Measurements from ENCODE around the gene FRMD4A. TPM values are rescaled to one million over a fixed set of nuclear protein-coding genes. Genes with fewer than 3 reads are reported as not detected.
"Not testable (repeated sequence)": the region's sequence is repeated elsewhere in the genome, so short reads cannot be mapped to it uniquely, and the experiment has no call there.

Gene FRMD4A
- total RNA-seq, 1 experiment from 2014 or later, result 60.8 TPM

GRCh38 chr10:14241196-14241595 lies 89.5 kb downstream of the FRMD4A start:
- DNase-seq (ENCODE audit: low read depth), result no peak

- DNase-seq (ENCODE audit: low read depth), result peak; percentile 44
Measured at GRCh38 chr10:14240253-14241189, 90.2 kb downstream of the FRMD4A start.

DNA sequence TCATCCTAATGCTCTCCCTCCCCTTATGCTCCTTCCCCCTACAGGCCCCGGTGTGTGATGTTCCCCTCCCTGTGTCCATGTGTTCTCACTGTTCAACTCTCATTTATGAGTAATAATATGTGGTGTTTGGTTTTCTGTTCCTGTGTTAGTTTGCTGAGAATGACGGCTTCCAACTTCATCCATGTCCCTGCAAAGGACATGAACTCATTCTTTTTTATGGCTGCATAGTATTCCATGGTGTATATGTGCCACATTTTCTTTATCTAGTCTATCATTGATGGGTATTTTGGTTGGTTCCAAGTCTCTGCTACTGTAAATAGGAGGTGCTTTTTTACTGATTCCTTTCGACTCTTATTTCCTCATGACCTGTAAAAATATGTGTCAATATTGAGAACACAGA lies 92.1 kb downstream of the FRMD4A start:
- DNase-seq (ENCODE audit: low read depth), result not testable (repeated sequence)

GRCh38 chr10:14236341-14236740 lies 94.4 kb downstream of the FRMD4A start:
- DNase-seq (ENCODE audit: low read depth), result no peak

- no peak for DNase-seq (ENCODE audit: low read depth)
Measured at GRCh38 chr10:14235566-14236195, 95.0 kb downstream of the FRMD4A start.

DNA sequence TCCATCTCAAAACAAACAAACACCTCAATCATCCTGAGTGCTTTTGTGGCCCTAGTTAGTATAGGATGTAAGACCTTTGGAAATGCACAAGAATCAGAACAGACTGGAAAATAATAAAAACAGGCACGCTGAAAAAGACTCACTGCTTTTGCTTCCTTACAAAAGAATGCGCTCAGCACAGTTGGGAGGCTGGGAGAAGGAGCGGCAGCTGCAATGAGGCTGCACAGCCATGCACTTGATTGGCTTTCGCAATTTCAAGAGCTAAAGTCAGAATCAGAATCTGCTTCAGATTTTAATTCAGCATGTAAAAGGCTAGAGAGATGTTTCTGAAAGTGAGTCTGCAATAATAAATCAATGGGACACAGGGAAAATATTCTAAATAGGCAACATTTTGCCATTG lies 97.2 kb downstream of the FRMD4A start:
- DNase-seq (ENCODE audit: low read depth), result no peak

DNA sequence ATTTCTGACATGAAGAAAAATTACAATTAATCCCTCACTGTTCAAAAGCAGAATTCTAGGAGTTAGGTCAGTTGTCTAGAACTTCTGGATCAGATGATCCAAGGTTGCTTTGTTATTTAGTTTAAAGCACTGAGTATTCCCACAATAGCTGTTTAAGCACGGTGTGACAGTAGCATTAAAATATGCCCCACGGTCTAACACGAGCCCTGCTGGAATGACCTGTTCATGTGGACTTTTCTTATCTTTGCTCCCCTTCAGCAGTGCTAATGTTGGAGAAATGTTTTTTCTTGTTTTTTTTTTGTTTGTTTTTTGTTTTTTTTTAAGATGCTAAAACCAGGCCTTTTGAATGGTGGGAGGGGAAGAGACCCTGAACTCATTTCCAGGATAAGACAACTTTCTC lies 101.9 kb downstream of the FRMD4A start:
- DNase-seq (ENCODE audit: low read depth), result not testable (repeated sequence)

- DNase-seq (ENCODE audit: low read depth), result no peak
Measured at GRCh38 chr10:14225379-14225778, 105.3 kb downstream of the FRMD4A start.

DNA sequence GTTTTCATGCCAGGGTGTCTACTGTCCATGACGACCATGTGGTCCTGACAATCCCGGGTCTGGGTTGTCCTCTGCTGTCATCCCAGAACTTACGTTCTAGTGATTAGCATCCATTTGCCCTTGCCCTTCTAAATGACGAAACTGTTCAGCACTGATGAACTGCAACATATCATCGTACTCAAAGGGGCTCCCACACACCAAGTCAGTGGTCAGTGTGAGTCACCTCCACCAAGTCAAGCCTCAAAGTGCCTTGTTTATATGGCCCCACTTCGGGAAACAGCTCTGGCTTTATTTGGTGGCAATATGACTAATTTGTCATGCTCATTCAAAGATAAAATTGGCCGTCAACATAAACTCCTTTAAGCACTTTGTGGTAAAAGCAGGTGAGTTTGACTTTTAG lies 110.7 kb downstream of the FRMD4A start:
- DNase-seq (ENCODE audit: low read depth), result peak; percentile 40

GRCh38 chr10:14219411-14219810 lies 111.3 kb downstream of the FRMD4A start:
- no peak for DNase-seq (ENCODE audit: low read depth)

DNA sequence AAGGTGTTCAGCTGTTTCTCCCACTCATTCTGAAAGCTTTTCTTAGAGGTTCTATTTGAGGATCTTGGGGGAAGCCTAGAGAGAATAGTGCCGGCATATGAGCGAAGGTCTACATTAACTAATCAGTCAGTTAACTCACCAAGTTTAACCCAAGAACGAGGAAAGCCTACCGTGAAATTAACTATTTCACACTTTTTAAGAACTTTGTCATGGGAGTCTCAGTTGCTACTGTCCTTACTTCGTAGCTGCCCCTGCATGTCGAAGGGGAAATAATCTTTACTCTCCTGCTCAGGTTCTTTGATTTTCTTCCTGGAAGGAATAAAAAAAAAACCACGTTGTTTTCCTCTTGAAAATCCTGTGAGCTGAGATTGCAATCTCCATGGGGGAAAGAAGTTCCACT lies 115.1 kb downstream of the FRMD4A start:
- DNase-seq (ENCODE audit: low read depth), result no peak

- not testable (repeated sequence) for DNase-seq (ENCODE audit: low read depth)
Measured at GRCh38 chr10:14213703-14214102, 117.0 kb downstream of the FRMD4A start.

DNA sequence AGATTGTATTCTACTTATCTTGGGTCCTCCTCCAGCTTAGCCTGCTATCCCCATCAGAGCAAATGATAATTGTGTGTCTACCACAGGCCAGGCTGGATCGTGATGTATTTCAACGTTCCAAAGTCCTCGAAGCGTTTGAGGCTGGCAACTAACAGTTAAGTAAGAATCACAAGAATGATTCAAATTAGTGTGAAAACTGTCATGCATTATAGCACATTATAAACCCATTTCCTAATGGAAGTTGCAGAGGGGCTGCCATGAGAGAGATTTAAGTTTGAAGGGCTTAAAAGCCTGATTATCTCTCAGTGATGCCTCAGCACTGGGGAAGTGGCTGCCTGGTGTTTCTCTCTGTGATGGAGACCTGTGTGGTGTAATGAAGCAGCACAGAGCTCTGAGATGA lies 119.1 kb downstream of the FRMD4A start:
- DNase-seq (ENCODE audit: low read depth), result no peak

DNA sequence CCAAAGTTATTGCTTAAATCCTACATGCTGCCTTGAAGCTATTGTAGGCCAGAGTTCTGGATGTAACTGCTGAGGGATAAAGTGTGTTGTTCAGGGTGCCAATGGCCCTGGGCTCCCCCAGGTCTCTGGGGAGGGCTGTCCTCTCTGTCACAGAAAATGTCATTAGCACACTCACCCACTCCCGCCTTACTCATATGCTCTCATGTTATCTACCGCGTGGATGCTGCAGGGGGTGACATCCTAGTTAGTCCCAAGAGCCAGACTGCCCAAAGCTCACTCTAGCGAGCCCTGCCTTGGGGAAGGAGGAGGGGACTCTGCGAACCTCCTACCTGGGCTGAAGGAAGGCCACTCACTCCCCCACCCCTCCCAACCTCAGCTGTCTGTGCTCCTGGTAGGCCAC lies 122.5 kb downstream of the FRMD4A start:
- no peak for DNase-seq (ENCODE audit: low read depth)

GRCh38 chr10:14205233-14205632 lies 125.5 kb downstream of the FRMD4A start:
- DNase-seq (ENCODE audit: low read depth), result no peak

- no peak for DNase-seq (ENCODE audit: low read depth)
Measured at GRCh38 chr10:14200698-14201544, 129.8 kb downstream of the FRMD4A start.

GRCh38 chr10:14199098-14199497 lies 131.6 kb downstream of the FRMD4A start:
- not testable (repeated sequence) for DNase-seq (ENCODE audit: low read depth)

- no peak for DNase-seq (ENCODE audit: low read depth)
Measured at GRCh38 chr10:14198078-14198477, 132.6 kb downstream of the FRMD4A start.

- DNase-seq (ENCODE audit: low read depth), result no peak
Measured at GRCh38 chr10:14196113-14196512, 134.6 kb downstream of the FRMD4A start.

- DNase-seq (ENCODE audit: low read depth), result no peak
Measured at GRCh38 chr10:14195433-14195832, 135.3 kb downstream of the FRMD4A start.

GRCh38 chr10:14192746-14193145 lies 138.0 kb downstream of the FRMD4A start:
- no peak for DNase-seq (ENCODE audit: low read depth)

DNA sequence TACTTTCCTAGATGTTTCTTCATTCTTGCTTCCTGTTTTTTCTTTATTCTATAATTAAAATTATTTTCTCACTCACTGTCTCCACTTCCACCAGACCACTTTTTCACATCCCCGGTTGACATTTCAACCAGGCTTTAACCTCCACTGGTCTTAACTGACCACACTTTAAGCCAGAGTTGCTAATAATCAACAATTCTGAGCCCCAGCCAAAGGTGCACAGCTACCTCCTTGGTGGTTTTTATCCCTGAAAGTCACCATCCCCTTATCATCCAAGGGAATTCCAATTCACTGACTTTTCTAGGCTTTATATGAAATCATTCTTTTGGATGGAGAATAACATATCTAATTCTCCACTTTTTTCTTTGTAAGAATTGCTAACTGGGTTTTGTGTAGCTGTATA lies 138.9 kb downstream of the FRMD4A start:
- no peak for DNase-seq (ENCODE audit: low read depth)
